Peyer's patch (tissue), 4 donors: Measurements from ENCODE around the gene INTS11. TPM values are rescaled to one million over a fixed set of nuclear protein-coding genes. Genes with fewer than 3 reads are reported as not detected.

Experiments used
- DNase-seq, 3 donors: peaks; one replicate each; pipeline ENCODE4 v3.0.0-alpha.2; 2017 to 2019
- H3K27ac ChIP-seq, 4 donors: fragments of 200-600 bp; sonication (generic); one replicate each; pipeline ENCODE4 v1.5.1; 2016 to 2019
- H3K27me3 ChIP-seq, 2 donors: fragments of 200-600 bp; sonication (generic); one replicate each; pipeline ENCODE4 v1.5.1; 2019
- H3K36me3 ChIP-seq, 3 donors: fragments of 200-600 bp; sonication (generic); one replicate each; pipeline ENCODE4 v1.5.1; 2016 to 2019
- H3K4me1 ChIP-seq, 4 donors: fragments of 200-600 bp; sonication (generic); one replicate each; pipeline ENCODE4 v1.5.1; 2016 to 2019
- H3K4me3 ChIP-seq, 4 donors: fragments of 200-600 bp; sonication (generic); 1 replicate in 3 of 4; 2 replicates in 1 of 4; pipeline ENCODE4 v1.5.1; 2016 to 2019; ENCODE audit warnings: mild to moderate bottlenecking in 1 of 4
- H3K9me3 ChIP-seq, 4 donors: fragments of 200-600 bp; sonication (generic); one replicate each; pipeline ENCODE4 v1.5.1; 2016 to 2019; ENCODE audit warnings: mild to moderate bottlenecking in 1 of 4
- POLR2A ChIP-seq, 2 donors: fragments of 450-650 bp; IDR thresholded peaks; one replicate each; pipeline ENCODE4 v1.5.1; 2017; ENCODE audit warnings: antibody characterized with exemption in 2 of 2, mild to moderate bottlenecking in 2 of 2, moderate library complexity in 2 of 2
- total RNA-seq, 4 donors: library from RNA; depleted of rRNA; stranded (reverse); fragments of >200 nt; gene quantifications; one replicate each; pipeline ENCODE4 v1.1.0, GENCODE V29; 2016
- TF ChIP-seq, protein P1 (sequence below), 6 experiments: fragments of 450-650 bp in 4 of 6; fragments of 200-600 bp in 2 of 6; sonication (generic) in 1 of 6; IDR thresholded peaks; one replicate each; pipeline ENCODE4 v1.5.1; 2017 to 2019; ENCODE audit warnings: antibody characterized with exemption in 6 of 6, mild to moderate bottlenecking in 3 of 6, moderate library complexity in 1 of 6

The INTS11 gene
- total RNA-seq, 4 donors from 2014 or later, result 146 to 359 (median 273) TPM

DNA sequence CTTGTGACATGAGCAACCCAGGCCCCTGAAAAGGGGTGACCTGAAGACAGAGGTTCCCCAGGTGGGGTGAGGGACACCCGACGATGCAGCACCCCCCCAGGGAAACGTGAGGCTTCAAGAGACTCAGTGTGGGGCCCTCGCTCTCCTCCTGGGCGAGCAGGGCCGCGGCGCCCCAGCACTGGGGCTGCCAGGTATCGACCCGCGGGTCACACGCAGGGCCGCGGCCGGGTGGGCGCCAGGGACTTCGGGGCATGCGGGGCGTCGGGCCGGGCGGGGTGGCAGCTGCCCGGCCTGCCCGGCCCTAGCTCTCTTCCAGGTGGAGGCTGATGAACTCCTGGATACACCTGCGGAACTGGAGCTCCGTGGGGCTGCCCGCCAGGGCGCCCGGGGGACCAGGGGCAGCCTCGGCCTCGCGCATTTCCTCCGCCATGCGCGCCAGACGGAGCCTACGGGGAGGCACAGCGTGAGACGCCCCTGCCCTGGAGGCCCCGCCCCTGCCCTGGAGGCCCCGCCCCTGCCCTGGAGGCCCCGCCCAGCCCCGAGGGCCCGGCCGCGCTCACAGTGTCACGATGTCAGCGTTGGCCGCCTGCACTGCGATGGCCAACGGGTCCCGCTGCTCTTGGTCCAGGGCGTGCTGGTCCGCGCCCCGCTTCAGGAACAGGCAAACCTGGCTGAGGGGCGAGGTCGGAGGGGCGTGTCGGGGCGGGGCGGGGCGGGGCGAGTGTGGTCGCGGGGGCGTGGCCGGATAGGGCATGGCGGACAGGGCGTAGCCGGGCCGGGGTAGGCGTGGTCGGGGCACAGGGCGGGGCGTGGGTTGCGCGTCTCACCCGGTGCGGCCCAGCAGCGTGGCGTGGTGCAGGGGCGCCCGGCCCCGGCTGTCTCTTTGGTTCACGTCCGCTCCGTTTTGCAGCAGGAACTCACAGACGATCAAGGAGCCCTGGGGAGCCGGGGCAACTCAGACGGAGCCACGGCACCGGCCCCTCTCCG is 30.9 kb downstream of the INTS11 start:
- Histone ChIP-seq H3K4me1 (peaks cover 0 to 16% (median 5%) of the 10 kb centered on the region in 4 donors), H3K27me3 (no peaks in the 10 kb centered on the region), H3K9me3 (no peaks in the 10 kb centered on the region), H3K36me3 (peaks cover 0 to 33% (median 0%) of the 10 kb centered on the region in 3 donors), H3K4me3 (no peak overlapping the region), H3K27ac (no peak overlapping the region)
- no peak for DNase-seq
- TF ChIP-seq POLR2A (IDR thresholded peaks at IDR 0.05), result no peak
- TF ChIP-seq, protein P1, sequence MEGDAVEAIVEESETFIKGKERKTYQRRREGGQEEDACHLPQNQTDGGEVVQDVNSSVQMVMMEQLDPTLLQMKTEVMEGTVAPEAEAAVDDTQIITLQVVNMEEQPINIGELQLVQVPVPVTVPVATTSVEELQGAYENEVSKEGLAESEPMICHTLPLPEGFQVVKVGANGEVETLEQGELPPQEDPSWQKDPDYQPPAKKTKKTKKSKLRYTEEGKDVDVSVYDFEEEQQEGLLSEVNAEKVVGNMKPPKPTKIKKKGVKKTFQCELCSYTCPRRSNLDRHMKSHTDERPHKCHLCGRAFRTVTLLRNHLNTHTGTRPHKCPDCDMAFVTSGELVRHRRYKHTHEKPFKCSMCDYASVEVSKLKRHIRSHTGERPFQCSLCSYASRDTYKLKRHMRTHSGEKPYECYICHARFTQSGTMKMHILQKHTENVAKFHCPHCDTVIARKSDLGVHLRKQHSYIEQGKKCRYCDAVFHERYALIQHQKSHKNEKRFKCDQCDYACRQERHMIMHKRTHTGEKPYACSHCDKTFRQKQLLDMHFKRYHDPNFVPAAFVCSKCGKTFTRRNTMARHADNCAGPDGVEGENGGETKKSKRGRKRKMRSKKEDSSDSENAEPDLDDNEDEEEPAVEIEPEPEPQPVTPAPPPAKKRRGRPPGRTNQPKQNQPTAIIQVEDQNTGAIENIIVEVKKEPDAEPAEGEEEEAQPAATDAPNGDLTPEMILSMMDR (IDR thresholded peaks at IDR 0.05), result no peak

DNA sequence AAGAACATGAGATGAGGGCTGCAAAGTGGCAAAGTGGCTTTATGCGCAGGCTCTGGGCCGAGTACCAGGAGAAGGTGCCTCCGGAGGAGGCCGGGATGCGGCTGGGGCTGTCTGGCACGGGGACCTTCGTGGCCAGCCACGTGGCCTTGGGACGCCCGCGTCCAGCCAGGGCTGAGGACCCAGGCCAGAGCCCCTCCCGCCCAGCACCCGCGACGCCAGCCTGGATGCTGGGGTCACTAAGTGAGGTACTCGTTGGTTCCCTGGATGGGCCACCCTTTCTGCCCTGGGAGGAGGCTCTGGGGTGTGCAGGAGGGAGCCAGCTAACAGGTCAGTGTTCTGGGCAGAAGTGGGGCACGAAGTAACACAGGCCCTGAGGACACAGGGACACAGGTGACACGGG is 31.6 kb downstream of the INTS11 start:
- TF ChIP-seq, protein P1 (IDR thresholded peaks at IDR 0.05), result no peak
- TF ChIP-seq POLR2A (IDR thresholded peaks at IDR 0.05), result no peak
- Histone ChIP-seq H3K27me3 (no peaks in the 10 kb centered on the region), H3K36me3 (peaks cover 0 to 29% (median 0%) of the 10 kb centered on the region in 3 donors), H3K4me3 (no peak overlapping the region), H3K9me3 (no peaks in the 10 kb centered on the region), H3K27ac (no peak overlapping the region), H3K4me1 (peaks cover 0 to 16% (median 5%) of the 10 kb centered on the region in 4 donors)
- DNase-seq, result no peak

DNA sequence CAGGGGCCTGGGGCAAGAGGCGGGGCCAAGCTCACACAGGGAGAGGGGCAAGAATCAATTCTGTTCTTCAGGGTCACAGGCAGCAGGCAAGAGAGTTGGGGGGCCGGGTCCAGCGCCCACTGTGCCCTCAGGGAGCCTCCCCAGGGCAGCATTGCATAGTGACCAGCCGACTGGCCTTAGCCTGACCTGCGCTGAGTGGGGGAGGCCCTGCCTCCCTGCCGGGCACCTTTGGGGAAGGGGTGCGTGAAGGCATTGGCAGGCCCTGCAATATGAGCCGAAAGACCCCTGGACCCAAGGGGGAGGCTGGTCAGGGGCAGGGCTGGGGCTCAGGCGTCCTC is 32.0 kb downstream of the INTS11 start:
- TF ChIP-seq POLR2A (IDR thresholded peaks at IDR 0.05), result no peak
- TF ChIP-seq, protein P1 (IDR thresholded peaks at IDR 0.05), result no peak
- no peak for DNase-seq
- H3K27me3 ChIP-seq, result no peaks in the 10 kb centered on the region
- no peak overlapping the region for H3K4me3 ChIP-seq
- H3K36me3 ChIP-seq, result peaks cover 0 to 28% (median 0%) of the 10 kb centered on the region in 3 donors
- no peaks in the 10 kb centered on the region for H3K9me3 ChIP-seq
- H3K27ac ChIP-seq, result no peak overlapping the region
- peaks cover 0 to 16% (median 5%) of the 10 kb centered on the region in 4 donors for H3K4me1 ChIP-seq

DNA sequence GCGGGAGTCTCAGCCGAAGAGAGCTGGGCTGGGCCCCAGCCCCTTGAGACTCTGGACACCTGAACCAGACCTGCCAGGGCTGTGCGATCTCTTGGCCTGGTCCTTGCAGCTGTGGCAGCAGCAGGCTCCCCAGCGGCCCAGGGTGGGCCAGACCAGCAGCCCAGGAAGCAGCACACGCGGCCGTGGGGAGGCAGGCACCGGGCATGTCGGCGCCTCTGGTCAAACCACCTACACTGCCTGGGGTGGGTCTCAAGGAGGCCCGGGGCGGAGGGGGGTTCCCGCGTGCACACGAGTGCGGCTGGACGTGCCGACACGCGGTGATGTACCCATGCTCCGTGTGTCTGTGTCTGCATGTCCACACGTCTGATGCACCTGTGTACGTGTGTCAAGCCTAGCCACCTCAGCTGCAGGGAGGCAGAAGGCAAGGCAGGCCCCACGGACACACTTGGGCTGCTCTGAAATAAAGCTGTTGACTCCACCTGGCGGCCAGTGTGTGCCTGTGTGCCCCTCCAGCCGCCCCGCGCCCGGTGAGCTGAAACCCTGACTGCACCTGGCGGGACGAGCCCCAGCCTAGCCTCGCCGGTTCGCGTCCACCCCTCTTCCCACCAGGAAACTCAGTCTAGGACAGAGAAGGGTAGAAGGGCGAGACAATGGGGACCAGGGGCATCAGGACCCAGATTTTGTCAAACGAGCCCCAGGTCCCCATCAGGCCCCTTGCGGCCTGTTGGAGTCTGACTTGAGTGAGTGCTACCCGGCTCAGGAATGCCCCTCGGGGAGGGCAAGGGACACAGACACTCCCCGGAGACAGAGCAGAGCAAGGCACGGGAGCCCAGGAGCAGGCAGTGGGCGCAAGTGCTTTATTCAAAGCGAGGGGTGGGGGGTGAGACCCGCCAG is 32.7 kb downstream of the INTS11 start:
- H3K27ac ChIP-seq, result no peak overlapping the region
- TF ChIP-seq, protein P1 (IDR thresholded peaks at IDR 0.05), result peak; percentile 70 to 87 (median 82)
- no peak for TF ChIP-seq POLR2A (IDR thresholded peaks at IDR 0.05)
- H3K4me3 ChIP-seq, result no peak overlapping the region
- H3K9me3 ChIP-seq, result no peaks in the 10 kb centered on the region
- peak; percentile 79 to 91 (median 87) for DNase-seq
- H3K4me1 ChIP-seq, result peaks cover 0 to 16% (median 5%) of the 10 kb centered on the region in 4 donors
- no peaks in the 10 kb centered on the region for H3K27me3 ChIP-seq
- H3K36me3 ChIP-seq, result peaks cover 0 to 28% (median 0%) of the 10 kb centered on the region in 3 donors

DNA sequence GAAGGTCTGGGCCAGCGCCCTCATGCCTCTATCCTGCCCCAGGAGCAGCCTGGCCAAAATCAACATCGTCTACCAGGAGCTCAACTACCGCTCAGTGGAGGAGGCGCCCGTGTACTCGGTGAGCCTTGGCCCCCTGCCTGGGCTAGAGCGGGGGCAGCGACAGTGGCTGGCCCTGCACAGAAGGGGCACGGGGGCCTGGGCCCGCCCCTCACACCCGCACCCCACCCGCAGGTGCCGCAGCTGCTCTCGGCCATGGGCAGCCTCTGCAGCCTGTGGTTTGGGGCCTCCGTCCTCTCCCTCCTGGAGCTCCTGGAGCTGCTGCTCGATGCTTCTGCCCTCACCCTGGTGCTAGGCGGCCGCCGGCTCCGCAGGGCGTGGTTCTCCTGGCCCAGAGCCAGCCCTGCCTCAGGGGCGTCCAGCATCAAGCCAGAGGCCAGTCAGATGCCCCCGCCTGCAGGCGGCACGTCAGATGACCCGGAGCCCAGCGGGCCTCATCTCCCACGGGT is 33.4 kb downstream of the INTS11 start:
- Histone ChIP-seq H3K4me3 (no peak overlapping the region), H3K36me3 (peaks cover 0 to 21% (median 0%) of the 10 kb centered on the region in 3 donors), H3K27ac (no peak overlapping the region), H3K4me1 (peaks cover 0 to 22% (median 5%) of the 10 kb centered on the region in 4 donors), H3K9me3 (no peaks in the 10 kb centered on the region), H3K27me3 (no peaks in the 10 kb centered on the region)
- TF ChIP-seq, protein P1 (IDR thresholded peaks at IDR 0.05), result no peak
- TF ChIP-seq POLR2A (IDR thresholded peaks at IDR 0.05), result no peak
- peak in 1 of 3 donors; percentile 67 for DNase-seq
